ENCODE measurements around the gene ARHGAP26.
A peak's percentile ranks its signal among the peaks of the same experiment; 100 is the strongest.

Gene ARHGAP26

GRCh38 chr5:142749321-142749720 lies 20.9 kb upstream of the ARHGAP26 start:
- DNase-seq = no peak

GRCh38 chr5:142753116-142753631 lies 17.0 kb upstream of the ARHGAP26 start:
- no peak for DNase-seq

DNA sequence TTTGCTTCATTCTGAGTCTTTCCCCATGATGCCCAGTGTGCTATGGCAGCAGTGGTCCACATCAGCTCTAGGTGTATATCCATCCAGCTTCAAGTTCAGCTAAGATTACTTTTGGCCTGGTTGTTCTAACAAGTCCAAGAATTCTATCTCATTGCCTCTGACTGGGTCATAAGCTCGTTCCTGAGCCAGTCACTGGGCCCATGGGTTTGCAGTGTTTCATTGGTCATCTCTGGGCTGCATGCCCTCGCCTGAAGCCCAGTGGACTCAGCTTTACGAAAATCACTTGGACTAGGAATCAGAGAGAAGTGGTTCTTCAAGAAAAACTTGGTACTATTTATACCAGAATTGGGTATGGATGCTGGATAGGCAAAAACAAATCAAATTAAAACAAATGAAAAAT lies 16.1 kb upstream of the ARHGAP26 start:
- no peak for DNase-seq

DNA sequence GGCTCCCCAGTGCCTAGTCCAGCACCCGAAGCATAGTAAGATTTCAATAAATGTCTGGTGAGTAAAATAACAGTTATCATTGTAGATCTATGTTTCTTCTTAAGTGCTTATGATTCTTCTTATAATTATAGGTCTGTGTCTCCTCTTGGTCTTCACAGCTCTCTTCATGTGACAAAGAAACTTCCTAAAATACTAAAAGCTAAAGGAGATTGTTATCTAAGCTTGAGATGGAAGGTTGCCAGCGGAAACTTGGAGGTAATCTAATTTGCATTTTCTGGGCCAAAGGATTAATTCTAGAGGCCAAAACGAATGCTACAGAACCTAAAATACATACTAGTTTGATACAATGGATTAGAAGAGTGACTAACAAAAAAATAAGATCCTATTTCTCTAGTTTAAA lies 13.6 kb upstream of the ARHGAP26 start:
- no peak for DNase-seq

GRCh38 chr5:142757564-142757963 lies 12.6 kb upstream of the ARHGAP26 start:
- DNase-seq = no peak

DNA sequence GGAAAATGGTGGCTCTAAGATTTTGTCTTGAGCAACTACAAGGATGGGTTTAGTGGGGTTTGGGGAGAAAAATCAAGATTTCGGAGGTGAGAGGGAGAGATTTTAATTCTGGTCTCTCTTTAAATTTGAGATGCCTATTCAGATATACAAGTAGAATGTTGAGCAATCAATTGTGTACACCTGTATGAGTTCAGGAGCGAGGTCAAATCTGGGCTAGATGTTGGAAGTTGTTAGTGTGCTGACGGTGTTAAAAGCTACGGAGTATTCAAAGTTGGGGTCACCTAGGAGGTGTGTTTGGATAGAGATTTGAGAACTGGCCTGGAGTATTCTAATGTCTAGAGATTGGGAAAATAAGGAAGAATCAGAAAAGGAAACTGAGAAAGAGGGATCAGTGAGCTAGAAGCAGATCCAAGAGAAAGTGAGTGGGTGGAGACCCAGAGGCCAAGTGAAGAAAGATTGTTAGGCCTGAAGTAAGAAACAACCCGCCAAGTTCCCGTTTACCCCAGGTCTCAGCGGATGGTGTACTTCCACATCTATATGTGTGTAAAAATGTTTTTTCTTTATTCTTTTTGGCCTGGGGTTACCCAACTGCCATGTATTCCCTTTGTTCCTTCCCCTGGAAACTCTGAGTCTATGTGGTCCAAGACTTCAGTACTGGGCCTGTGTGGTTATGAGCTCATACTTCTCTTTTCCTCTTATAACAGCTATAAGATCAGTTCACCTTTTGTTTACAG lies 11.9 kb upstream of the ARHGAP26 start:
- DNase-seq = no peak

GRCh38 chr5:142758796-142759145 lies 11.4 kb upstream of the ARHGAP26 start:
- no peak for DNase-seq

GRCh38 chr5:142763701-142764100 lies 6.5 kb upstream of the ARHGAP26 start:
- DNase-seq = no peak

DNA sequence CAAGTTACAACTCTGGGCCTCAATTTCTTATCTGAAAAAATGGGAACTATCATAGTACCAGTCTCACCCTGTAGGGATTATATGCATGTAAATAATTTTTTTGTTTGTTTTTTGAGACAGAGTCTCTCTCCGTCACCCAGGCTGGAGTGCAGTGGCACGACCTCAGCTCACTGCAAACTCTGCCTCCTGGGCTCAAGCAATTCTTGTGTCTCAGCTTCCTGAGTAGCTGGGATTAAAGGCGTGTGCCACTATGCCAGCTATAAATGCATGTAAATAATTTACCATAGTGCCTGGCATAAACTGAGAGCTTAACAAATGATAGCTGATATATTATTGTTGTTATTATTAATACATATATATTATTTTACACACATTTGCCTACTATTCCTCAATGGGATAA lies 3.0 kb upstream of the ARHGAP26 start:
- DNase-seq = no peak

GRCh38 chr5:142767911-142768310 lies 2.3 kb upstream of the ARHGAP26 start:
- no peak for DNase-seq

GRCh38 chr5:142769251-142769792 lies 855 bp upstream of the ARHGAP26 start:
- no peak for DNase-seq

DNA sequence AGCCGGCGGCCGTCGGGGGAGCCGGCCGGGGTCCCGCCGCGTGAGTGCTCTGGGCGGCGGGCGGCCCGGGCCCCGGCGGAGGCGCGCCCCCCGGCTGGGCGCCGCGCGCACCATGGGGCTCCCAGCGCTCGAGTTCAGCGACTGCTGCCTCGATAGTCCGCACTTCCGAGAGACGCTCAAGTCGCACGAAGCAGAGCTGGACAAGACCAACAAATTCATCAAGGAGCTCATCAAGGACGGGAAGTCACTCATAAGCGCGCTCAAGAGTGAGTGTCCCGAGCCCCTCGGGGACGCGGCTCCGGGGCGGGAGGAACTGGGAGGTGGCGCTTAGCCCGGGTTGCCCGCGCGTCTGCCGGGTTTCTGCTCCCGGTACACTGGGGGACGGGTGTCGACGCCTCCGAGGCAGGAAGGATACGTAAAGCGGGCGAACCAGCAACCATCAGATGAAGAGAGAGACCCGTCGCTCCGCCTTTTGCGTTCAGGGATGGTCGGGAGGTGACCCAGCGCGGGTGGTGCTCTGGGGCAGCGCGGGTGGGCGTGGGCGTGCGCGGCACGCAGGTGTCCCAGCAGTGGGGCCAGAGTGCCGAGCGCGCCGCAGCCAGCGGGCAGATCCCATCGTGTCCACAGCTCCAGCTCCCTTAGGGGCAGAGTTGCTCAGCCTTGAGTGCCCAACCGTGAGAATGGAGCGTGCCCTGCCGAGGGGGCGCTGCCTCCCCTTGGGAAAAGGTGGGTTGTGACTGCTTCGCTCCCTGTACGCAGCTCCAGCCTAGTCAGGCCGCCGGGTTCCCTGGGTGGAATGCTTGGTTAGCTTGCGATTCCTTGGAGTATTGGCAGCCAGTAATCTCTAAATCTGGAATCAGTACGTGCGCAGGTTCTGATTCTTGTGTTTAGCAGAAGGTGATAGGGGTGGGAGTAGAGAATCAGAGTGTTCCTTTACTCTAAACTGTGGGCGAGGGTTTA lies 753 bp downstream of the ARHGAP26 start:
- DNase-seq = peak; percentile 25

GRCh38 chr5:142771666-142772065 lies 1.5 kb downstream of the ARHGAP26 start:
- no peak for DNase-seq

DNA sequence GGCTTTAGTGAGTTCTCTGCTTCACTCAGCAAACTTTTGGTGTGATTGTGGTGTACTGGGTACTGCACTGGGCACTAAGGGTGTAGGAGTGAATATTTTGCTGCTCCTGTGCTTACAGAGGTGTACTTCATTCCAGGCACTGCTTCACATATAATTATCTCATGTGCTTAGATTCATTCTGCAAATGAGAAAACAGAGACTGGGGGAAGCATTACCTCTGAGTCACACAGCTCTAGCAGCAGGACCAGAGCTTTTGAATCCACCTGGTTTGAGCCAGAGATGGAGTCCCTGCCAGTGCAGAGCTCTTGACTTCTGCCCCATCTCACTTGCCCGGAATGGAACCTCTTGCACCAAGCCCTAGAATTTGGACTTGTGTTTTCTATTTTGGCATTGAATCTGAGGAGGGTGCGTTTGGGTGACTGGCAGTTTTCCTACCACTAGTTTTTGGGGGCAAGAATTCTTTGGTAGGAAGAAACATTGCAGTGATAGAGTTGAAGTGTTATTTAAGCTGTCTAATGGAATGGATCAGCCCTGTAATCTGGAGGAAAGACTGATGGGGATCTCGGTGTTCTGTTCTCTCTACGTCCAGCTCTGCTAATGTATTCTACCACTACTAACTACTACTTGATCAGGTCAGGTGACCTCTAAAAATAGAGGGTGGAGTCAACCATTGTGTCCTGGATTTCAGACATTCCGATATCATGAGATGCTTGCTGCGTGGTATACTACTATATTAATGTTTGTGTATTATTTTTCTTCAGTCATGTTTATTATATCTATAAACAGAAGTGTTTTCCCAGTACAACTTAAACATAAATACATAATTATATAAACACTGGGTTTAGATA lies 2.5 kb downstream of the ARHGAP26 start:
- DNase-seq = no peak

- DNase-seq = no peak
These were observed 6.9 kb downstream of the ARHGAP26 start for GRCh38 chr5:142777099-142777498.

DNA sequence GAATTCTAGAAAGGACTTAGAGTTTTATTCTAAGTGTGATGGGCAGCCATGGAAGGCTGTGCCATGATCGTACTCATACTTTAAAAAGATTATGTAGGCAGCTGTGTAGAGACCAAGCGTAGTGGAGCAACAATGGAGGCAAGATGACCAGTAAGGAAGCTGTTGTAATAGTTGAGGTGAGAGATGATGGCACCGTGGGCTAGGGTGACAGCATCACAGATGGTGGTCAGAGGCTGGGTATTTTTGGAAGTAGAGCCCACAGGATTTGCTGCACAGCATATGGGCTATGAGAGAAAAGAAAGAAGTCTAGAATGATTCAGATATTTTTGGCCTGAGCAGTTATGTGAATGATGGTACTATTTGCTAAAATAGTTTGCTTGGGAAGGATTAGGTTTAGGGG lies 7.7 kb downstream of the ARHGAP26 start:
- no peak for DNase-seq

DNA sequence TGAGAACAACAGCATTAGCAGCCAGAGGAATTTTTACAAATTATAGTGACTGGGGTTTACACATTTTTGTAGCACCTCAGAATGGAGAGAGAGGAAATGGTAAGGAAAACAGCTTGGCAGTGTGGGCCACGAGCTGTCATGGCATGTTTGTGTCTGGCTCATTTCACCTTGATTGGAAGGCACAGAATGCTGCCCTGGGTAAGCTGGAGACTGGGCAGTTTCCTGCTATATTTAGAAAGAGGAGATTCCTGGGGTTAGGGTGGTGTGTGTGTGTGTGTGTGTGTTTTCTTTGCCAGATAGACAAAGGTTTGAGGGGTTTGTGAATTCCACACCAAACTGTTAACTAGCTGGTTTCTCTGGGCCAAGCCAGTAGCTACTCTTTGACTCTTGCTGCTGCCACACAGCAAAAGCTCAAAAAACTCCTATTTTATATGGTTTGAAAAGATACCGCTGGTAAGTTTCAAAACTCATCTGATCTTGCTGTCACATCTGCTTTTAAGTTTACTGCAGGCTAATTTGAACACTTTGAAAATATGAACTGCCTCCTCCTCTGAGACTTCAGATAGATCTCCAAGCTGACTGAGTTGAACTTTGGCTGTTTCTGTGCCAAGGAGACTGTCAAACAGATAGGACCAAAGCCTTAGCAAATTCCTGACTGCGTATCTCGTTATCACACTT lies 9.1 kb downstream of the ARHGAP26 start:
- DNase-seq = no peak

- DNase-seq = no peak
These were observed 10.7 kb downstream of the ARHGAP26 start for GRCh38 chr5:142780871-142781270.

DNA sequence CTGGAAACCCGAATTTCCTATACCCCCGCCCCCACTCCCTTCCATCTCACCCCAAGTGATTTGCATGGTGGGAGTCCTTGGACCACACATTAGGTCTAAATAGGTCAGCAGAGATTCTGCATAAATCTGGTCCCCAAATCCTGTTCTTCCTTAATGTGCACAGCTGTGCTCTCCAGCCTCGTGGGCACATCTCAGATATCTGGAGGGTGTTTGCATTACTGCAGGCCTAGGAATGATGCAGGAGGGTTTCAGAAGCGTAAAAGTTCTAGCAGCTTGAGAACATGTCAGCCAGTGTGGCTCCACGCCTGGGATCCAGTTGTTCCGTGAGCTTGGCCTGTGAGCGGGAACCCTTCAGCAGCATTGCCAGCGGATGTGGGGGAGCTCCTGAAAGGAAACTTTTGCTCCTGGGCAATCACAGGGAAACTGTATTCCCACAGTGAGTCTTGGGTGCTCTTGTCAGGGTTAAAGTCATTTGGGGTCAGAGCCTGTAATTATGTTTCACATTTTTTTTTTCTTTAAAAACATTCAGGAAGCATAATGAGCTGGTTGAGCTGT lies 12.9 kb downstream of the ARHGAP26 start:
- DNase-seq = no peak

DNA sequence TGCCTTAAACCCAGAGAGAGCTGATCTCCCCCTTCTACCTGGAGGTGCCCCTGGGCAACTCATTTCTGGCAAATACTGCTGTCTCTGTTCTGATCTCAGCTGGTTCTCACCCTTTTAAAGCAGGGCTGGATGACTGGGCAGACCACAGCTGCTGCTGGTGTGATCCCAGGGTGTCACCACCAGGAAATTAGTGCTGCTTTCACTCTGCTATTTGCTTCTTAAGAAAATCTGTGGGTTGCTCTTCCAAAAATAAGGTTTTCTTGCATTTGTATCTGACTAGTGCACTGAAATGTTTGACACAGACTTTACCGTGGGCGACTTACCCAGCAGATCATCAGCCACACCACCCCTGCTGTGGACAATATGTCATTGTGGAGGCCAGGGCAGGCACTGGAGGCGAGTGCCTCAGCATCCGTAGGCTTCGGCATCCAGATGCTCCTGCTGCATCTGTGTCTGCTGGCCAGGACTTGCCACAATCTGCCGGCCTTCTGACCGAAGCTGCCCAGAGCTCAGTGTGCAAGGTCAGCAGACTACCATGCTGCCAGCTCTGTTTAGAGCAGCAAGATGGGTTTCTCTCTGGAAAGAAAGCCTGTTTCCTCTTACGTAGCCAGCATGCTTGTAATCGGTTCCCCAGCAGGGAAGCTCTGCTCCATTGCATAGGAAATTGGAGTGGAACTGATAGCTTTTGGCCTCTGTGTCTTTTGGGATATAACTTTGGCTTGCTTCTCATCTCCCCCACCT lies 13.6 kb downstream of the ARHGAP26 start:
- no peak for DNase-seq

- no peak for DNase-seq
These were observed 14.3 kb downstream of the ARHGAP26 start for GRCh38 chr5:142784401-142784955.
